SKM-1 treated with dmso at 0.1 percent for 144 hours (cell line): ENCODE results near the gene ARHGAP15.

Experiments
- DNase-seq: peaks from one replicate; lab custom pipeline; 2025; ENCODE audit not compliant: unreplicated experiment; lab: John Stamatoyannopoulos, UW

ARHGAP15 gene

DNA sequence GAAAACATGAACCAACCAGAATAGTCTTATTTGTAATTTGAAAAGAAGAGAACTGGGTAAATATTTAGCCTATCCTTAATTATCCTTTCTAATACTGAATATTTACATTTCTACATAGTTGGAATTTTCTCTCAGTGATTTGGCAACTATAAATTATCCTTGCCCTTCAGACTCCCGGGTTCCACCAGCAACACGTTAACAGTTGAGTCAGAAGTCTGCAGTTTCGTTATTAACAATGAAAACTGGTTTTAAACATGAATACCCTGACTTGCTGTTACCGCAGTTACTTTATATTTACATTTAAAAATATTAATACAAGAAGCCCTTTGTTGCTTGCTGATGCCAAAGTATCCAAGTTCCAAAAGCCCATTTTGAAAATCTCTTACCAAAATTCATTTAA is 673.0 kb downstream of the ARHGAP15 start:
- DNase-seq, result no peak

DNA sequence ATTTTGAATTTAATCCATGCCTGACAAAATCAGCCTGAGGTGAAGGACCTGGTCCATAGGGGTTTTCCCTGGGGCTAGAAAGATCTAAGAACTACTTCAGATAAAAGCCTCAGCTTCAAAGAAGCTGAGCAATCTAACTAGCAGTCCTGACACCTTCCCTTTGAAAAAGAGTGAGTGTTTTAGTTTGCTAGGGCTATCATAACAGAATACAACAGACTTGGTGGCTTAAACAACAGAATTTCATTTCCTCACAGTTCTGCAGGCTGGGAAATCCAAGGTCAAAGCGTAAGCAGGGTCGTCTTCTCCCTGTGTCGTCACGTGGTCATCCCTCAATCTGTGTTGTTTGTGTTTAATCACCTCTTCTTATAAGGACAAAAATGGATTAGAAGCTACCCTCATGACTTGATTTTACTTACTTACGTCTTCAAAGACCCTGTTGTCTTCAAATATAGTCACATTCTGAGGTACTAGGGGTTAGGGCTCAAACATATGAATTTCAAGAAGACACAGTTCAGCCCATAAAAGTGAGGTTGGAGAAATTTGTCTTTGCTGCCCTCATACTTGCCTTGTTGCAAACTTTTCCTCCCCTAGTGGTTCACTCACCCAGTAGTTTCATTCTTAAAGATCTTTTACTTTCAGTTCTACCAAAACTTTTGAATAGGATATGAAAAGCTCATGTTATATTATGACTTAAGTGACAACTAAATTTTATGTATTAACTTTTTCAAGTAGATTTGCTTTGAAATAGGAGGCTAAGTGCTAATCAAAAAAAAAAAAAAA is 673.8 kb downstream of the ARHGAP15 start:
- no peak for DNase-seq

DNA sequence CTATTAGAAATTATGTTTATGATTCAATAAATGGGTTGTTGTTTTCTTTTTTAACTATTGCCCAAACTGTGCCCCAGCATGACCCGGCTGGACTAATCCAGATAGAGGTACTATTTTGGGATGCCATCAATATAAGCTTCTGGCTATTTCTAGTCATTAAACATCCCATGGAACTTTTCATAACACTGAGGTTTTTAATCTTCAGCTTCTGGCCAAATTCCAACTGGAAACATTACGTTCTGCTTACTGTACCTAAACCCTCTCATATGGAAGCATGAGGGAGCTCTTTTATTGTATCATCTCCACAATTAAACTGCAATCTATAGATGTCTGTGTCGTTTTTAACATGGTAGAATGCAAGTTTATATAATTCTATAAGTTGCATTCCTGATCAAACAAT is 674.7 kb downstream of the ARHGAP15 start:
- no peak for DNase-seq

DNA sequence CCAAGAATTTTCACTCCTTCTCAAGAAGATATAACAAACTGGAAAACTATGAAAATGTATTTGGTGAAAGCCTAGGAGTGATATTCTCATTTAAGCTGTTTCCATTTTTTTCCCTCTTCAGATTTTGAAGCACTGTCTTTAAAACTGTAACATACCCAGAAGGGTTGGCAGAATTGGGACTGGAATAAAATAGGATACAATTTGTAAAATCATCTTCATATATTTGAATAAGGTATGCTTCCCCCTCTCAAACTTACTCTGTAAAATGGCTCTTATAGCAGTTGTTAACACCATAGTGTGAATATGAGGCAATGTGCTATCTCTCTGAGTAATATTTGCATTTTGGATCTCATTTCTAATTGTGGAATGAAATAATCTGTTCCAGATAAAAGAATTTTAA is 676.4 kb downstream of the ARHGAP15 start:
- no peak for DNase-seq

DNA sequence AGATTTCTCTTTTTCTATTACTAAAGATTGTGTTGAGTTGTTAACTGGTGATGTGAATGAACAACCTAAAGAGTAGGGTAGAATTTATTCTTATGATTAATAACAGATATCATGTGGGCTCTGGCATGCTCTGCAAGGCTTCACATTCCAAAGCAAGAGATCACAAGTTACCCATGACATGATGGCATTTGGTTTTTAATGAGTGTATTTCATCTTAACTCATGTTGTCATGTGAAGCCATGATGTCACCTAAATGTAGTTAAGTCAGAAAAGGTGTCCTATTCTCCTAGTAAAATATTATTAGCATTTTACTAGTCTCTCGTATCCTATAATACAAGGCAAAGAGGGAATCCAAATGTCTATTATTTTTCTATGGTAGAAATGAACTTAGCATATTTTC is 678.0 kb downstream of the ARHGAP15 start:
- no peak for DNase-seq

DNA sequence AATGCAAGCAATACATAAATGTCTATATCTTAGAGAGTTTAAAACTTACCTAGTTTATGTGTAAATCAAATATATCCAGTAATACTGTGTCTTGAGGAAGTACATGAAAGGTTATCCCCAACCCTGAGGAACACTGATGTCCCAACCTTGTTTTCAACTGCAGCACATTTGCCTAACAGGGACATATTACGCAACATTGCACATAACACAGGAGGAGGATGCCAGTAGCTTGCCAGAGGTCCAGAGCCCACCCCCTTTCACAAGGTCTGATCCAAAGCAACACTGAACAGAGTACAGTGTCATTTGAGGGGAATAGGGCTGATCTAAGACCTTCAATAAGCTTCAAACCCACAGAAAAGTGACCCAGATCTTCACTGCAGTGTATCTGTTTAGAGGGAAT is 678.5 kb downstream of the ARHGAP15 start:
- peak; percentile 75 for DNase-seq

DNA sequence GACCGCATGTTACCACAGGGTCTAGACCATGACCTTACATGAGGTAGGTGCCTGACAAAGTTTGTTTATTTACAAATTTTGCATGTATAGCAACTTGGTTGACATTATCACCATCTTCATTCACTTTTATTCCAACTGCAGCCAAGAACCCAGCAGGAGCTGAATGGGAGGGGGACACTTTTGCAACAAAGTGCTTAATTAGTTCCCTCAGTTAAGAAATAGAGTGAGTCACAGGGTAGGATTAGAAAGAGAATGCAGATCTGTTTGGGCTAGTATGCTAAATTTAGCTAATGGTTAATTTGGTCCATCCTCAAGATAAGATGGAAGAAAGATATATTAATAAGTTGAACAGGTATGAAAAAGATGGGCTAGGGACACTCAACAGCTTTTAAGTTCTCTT is 678.9 kb downstream of the ARHGAP15 start:
- peak; percentile 24 for DNase-seq

DNA sequence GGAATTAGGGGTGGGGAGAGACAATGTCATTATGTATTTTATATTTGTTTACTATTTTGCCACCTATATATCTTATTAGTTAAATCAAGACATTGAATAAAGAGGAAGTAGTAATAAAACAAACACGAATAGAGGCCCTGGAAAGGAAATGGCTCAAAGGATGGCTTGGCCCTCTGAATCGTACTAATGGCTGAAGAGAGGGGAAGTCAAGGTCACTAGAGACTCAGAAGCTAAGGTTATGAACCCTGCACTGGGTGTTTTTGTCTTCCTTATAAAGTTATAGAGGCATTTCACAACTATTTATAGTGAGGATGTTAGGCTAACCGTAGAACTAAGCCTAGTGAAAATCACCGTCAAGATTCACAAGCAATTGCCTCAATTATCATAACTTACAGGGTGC is 685.9 kb downstream of the ARHGAP15 start:
- DNase-seq, result no peak

DNA sequence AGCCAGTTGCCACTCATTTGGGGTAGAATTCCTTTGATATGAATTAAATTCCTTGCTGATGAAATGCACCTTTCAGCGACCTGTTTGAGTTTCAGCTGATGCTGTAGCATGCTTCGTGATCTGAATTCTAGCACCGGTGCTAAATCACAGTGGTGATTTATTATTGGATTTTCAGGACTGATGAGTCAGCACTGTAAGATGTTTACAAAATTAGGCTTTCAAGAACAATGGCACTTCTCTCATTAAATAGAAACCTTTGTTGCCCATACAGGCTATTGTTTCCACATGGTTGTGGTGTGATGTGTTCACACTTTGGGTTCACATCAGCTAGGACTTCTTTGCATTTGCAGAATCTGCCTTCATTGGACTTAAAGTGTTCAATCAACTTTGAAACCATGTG is 687.7 kb downstream of the ARHGAP15 start:
- DNase-seq, result no peak
